Glutamatergic neuron (in vitro differentiated cells): ENCODE measurements around the gene TGM2. TPM values are rescaled to one million over a fixed set of nuclear protein-coding genes. Genes with fewer than 3 reads are reported as not detected.

Experiments
- DNase-seq: peaks from one replicate; pipeline ENCODE4 v3.0.0; 2022
- H3K27ac Mint-ChIP-seq: one replicate; pipeline ENCODE4 v1.8.0; 2020; ENCODE audit warnings: mild to moderate bottlenecking, mixed read lengths, inconsistent platforms; ENCODE audit not compliant: unreplicated experiment
- H3K27me3 Mint-ChIP-seq: one replicate; pipeline ENCODE4 v1.8.0; 2020; ENCODE audit warnings: mild to moderate bottlenecking, moderate library complexity, mixed read lengths, inconsistent platforms; ENCODE audit not compliant: unreplicated experiment
- H3K36me3 Mint-ChIP-seq: one replicate; pipeline ENCODE4 v1.8.0; 2020; ENCODE audit warnings: mild to moderate bottlenecking, mixed read lengths, inconsistent platforms; ENCODE audit not compliant: unreplicated experiment
- H3K4me1 Mint-ChIP-seq: one replicate; pipeline ENCODE4 v1.8.0; 2020; ENCODE audit warnings: mild to moderate bottlenecking, low read depth, mixed read lengths, inconsistent platforms; ENCODE audit not compliant: unreplicated experiment
- H3K4me3 Mint-ChIP-seq: one replicate; pipeline ENCODE4 v1.8.0; 2020; ENCODE audit warnings: mild to moderate bottlenecking, mixed read lengths, inconsistent platforms; ENCODE audit not compliant: unreplicated experiment
- H3K9me3 Mint-ChIP-seq: one replicate; pipeline ENCODE4 v1.8.0; 2020; ENCODE audit warnings: mild to moderate bottlenecking, moderate library complexity, mixed read lengths, inconsistent platforms; ENCODE audit not compliant: unreplicated experiment
- CTCF ChIP-seq: fragments of 200-600 bp; sonication (generic); IDR thresholded peaks from one replicate; pipeline ENCODE4 v1.5.0; 2021; ENCODE audit not compliant: partially characterized antibody, unreplicated experiment
- total RNA-seq: library from RNA; stranded (reverse); fragmentation: NEBNext Ultra II Directional; extraction: Animal tissue kit (Norgen Biotek cat#: 25700); gene quantifications from one replicate; pipeline ENCODE4 v1.2.1, GENCODE V29; 2021; ENCODE audit not compliant: unreplicated experiment

TGM2 gene
- total RNA-seq, 1 donor from 2014 or later: not detected

GRCh38 chr20:38202982-38203293 lies 37.9 kb upstream of the TGM2 start:
- Mint-ChIP-seq H3K27ac (no peak overlapping the region), H3K9me3 (no peaks in the 10 kb centered on the region), H3K27me3 (peaks cover 1% of the 10 kb centered on the region), H3K36me3 (peaks cover 4% of the 10 kb centered on the region), H3K4me1 (no peaks in the 10 kb centered on the region), H3K4me3 (no peak overlapping the region)
- TF ChIP-seq CTCF: no peak
- DNase-seq: no peak

- H3K27ac Mint-ChIP-seq: no peak overlapping the region
- no peaks in the 10 kb centered on the region for H3K4me1 Mint-ChIP-seq
- DNase-seq: no peak
- TF ChIP-seq CTCF: no peak
- H3K36me3 Mint-ChIP-seq: peaks cover 6% of the 10 kb centered on the region
- peaks cover 1% of the 10 kb centered on the region for H3K27me3 Mint-ChIP-seq
- H3K4me3 Mint-ChIP-seq: no peak overlapping the region
- no peaks in the 10 kb centered on the region for H3K9me3 Mint-ChIP-seq
Measured at GRCh38 chr20:38202153-38202981, 37.3 kb upstream of the TGM2 start.

- no peaks in the 10 kb centered on the region for H3K4me1 Mint-ChIP-seq
- H3K27ac Mint-ChIP-seq: no peak overlapping the region
- no peak overlapping the region for H3K4me3 Mint-ChIP-seq
- no peak for DNase-seq
- no peak for TF ChIP-seq CTCF
- peaks cover 5% of the 10 kb centered on the region for H3K36me3 Mint-ChIP-seq
- H3K9me3 Mint-ChIP-seq: peaks cover 2% of the 10 kb centered on the region
- H3K27me3 Mint-ChIP-seq: peaks cover 1% of the 10 kb centered on the region
Measured at GRCh38 chr20:38201356-38201755, 36.3 kb upstream of the TGM2 start.

GRCh38 chr20:38200646-38201045 lies 35.6 kb upstream of the TGM2 start:
- peaks cover 2% of the 10 kb centered on the region for H3K9me3 Mint-ChIP-seq
- no peak for TF ChIP-seq CTCF
- H3K36me3 Mint-ChIP-seq: peaks cover 5% of the 10 kb centered on the region
- no peak overlapping the region for H3K27ac Mint-ChIP-seq
- DNase-seq: no peak
- H3K4me3 Mint-ChIP-seq: no peak overlapping the region
- peaks cover 2% of the 10 kb centered on the region for H3K4me1 Mint-ChIP-seq
- H3K27me3 Mint-ChIP-seq: peaks cover 1% of the 10 kb centered on the region
